GM21619 (cell line): ENCODE results near the gene TPSB2.

Experiments used
- ATAC-seq: cut with Tn5 transposase; IDR thresholded peaks from one replicate; pipeline ENCODE4 v1.9.1; 2021; ENCODE audit not compliant: unreplicated experiment

Gene TPSB2

GRCh38 chr16:1221628-1222552, 8.1 kb downstream of the TPSB2 start:
- no peak for ATAC-seq

- ATAC-seq, result no peak
These were observed 8.9 kb downstream of the TPSB2 start for GRCh38 chr16:1220841-1221627.

GRCh38 chr16:1220098-1220728, 9.8 kb downstream of the TPSB2 start:
- ATAC-seq, result no peak

- ATAC-seq, result no peak
These were observed 10.9 kb downstream of the TPSB2 start for GRCh38 chr16:1218930-1219611.

GRCh38 chr16:1218061-1218929, 11.7 kb downstream of the TPSB2 start:
- no peak for ATAC-seq

GRCh38 chr16:1217526-1217925, 12.5 kb downstream of the TPSB2 start:
- no peak for ATAC-seq

GRCh38 chr16:1216681-1217400, 13.1 kb downstream of the TPSB2 start:
- ATAC-seq, result no peak

GRCh38 chr16:1216296-1216619, 13.7 kb downstream of the TPSB2 start:
- ATAC-seq, result no peak

GRCh38 chr16:1215574-1216295, 14.2 kb downstream of the TPSB2 start:
- no peak for ATAC-seq

- ATAC-seq, result no peak
These were observed 15.3 kb downstream of the TPSB2 start for GRCh38 chr16:1214719-1215118.

GRCh38 chr16:1213796-1214372, 16.1 kb downstream of the TPSB2 start:
- no peak for ATAC-seq

- no peak for ATAC-seq
These were observed 16.8 kb downstream of the TPSB2 start for GRCh38 chr16:1213231-1213630.

GRCh38 chr16:1212616-1213194, 17.3 kb downstream of the TPSB2 start:
- ATAC-seq, result no peak

- ATAC-seq, result no peak
These were observed 18.3 kb downstream of the TPSB2 start for GRCh38 chr16:1211451-1212268.

- ATAC-seq, result no peak
These were observed 19.5 kb downstream of the TPSB2 start for GRCh38 chr16:1210461-1210860.

GRCh38 chr16:1209081-1209480, 20.9 kb downstream of the TPSB2 start:
- no peak for ATAC-seq

- ATAC-seq, result no peak
These were observed 21.6 kb downstream of the TPSB2 start for GRCh38 chr16:1208239-1208830.
